HG03342 (cell line): ENCODE data around the gene CACNB3.
A peak's percentile ranks its signal among the peaks of the same experiment; 100 is the strongest.

ENCODE experiments used
- ATAC-seq: cut with Tn5 transposase; IDR thresholded peaks from one replicate; pipeline ENCODE4 v1.9.1; 2021; ENCODE audit warnings: mild to moderate bottlenecking, moderate library complexity; ENCODE audit not compliant: unreplicated experiment

CACNB3 gene

GRCh38 chr12:48788524-48788853 lies 29.8 kb upstream of the CACNB3 start:
- no peak for ATAC-seq

- peak; percentile 51 for ATAC-seq
These were observed 29.2 kb upstream of the CACNB3 start, which contains the start of gene ADCY6 for GRCh38 chr12:48788854-48789775. Gene ADCY6, minus strand, starts transcription at chr12:48789089. Its CDS starts 5,655 bp downstream, at chr12:48783434.

- no peak for ATAC-seq
These were observed 28.4 kb upstream of the CACNB3 start for GRCh38 chr12:48789858-48790326.

- ATAC-seq: no peak
These were observed 24.6 kb upstream of the CACNB3 start for GRCh38 chr12:48793696-48794095.

- ATAC-seq: no peak
These were observed 23.4 kb upstream of the CACNB3 start for GRCh38 chr12:48794870-48795269.

GRCh38 chr12:48795550-48796455 lies 22.5 kb upstream of the CACNB3 start:
- ATAC-seq: peak; percentile 47

GRCh38 chr12:48796976-48797375 lies 21.3 kb upstream of the CACNB3 start:
- no peak for ATAC-seq

GRCh38 chr12:48800457-48800856 lies 17.8 kb upstream of the CACNB3 start:
- no peak for ATAC-seq

- ATAC-seq: no peak
These were observed 17.3 kb upstream of the CACNB3 start for GRCh38 chr12:48800971-48801370.

- ATAC-seq: no peak
These were observed 14.6 kb upstream of the CACNB3 start for GRCh38 chr12:48803675-48804074.

GRCh38 chr12:48807981-48808380 lies 10.3 kb upstream of the CACNB3 start:
- ATAC-seq: no peak

GRCh38 chr12:48810903-48811431 lies 7.3 kb upstream of the CACNB3 start:
- ATAC-seq: no peak

- ATAC-seq: no peak
These were observed 6.7 kb upstream of the CACNB3 start for GRCh38 chr12:48811437-48812090.

- ATAC-seq: no peak
These were observed 5.9 kb upstream of the CACNB3 start for GRCh38 chr12:48812389-48812788.

GRCh38 chr12:48813465-48814261 lies 4.6 kb upstream of the CACNB3 start:
- ATAC-seq: no peak

GRCh38 chr12:48814262-48815125 lies 3.8 kb upstream of the CACNB3 start:
- ATAC-seq: peak; percentile 75

- peak; percentile 21 for ATAC-seq
These were observed 2.9 kb upstream of the CACNB3 start for GRCh38 chr12:48815126-48816110.
